SIG-M5 treated with dmso at 0.1 percent for 504 hours (cell line): ENCODE measurements around the gene NSMCE1.
A peak's percentile ranks its signal among the peaks of the same experiment; 100 is the strongest.

Experiments used
- DNase-seq: peaks from one replicate; lab custom pipeline; 2025; ENCODE audit not compliant: unreplicated experiment; lab: John Stamatoyannopoulos, UW

NSMCE1 gene

DNA sequence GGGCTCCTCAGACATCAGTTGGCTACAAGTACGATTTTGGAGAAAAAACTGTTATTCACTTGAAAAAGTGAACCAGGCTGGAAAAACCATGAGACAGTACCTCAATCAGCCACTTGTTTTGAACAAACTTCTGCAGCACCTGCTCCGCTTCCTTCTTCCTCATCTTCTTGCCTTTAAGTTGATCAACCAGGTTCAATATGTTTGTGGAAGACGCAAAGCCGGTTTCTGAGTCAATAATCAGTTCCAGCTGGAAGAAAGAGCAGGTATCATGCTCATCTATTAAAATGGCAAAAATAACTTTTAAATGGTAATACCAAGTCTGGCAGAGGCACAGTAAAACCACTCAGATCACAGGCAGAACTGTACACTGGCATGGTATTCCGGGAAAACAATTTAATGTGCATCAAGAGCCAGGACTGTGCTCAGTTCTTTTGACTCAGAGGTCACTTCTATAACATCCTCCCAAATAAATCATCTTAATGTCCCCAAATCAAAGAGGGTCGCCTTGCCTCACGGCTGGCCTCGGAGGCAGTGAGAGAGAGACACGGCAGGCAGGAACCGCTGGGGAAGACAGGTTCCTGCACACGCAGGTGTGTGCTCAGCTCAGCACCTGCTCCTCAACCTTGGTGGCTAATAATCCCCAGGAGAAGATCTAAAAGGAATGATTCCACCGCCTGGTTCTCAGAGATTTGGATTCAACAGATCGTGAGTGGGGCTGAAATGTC, 35.5 kb downstream of the NSMCE1 start:
- DNase-seq = no peak

DNA sequence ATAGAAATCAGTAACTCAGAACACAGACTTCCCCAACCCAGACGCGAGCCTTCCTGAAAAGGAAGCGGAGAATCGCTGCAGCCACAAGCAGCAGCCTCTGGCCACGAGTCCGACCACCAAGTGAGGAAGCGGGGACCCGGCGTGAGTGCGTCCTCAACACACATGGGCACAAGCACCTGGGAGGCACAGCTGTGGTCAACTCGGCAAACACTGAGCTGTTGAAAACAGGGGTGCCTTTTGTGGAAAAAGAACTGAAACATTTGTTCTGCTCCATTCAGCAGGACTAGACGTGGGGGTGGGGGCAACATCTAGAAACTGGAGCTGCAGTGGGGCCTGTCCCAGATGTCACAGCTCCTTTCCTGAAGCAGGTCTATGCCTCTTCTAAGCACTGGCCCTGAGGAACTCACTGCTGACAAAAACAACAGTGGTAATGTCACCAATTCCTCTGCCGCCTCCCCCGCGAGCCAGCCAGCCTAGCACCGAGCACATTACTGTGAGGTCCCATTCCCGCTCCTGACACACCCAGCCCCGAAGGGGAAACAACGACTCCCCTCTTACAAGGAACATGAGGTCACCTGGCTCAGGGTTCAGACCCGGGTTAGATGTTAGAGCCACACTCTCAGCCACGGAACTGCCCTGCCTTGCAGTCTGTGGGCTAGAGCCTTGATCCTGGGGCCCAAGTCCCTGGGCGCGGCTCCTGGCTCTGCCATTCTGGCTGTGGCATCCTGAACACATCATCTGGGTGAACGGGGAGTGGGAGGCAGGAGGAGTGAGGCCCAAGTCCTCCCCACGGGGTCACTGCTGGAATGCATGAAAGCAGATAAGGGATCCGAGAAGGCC, 36.3 kb downstream of the NSMCE1 start:
- no peak for DNase-seq

DNA sequence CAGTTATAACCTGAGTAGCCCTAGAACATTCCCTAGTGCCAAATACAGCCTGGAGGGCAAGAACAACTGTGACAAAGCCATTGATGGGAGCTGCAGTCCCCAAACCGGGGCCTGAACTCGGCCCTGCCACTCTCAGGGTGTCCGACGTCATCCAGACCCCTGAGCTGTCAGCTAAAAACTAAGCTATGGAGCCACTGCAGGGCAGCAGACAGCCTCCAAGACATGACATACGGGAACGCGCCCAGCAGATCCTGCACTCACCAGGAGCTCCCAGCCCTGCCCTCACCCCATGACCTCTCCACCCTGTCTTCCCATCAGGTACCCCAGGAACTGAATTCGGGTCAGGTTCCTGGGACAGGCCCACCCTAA, 36.9 kb downstream of the NSMCE1 start:
- DNase-seq = no peak

DNA sequence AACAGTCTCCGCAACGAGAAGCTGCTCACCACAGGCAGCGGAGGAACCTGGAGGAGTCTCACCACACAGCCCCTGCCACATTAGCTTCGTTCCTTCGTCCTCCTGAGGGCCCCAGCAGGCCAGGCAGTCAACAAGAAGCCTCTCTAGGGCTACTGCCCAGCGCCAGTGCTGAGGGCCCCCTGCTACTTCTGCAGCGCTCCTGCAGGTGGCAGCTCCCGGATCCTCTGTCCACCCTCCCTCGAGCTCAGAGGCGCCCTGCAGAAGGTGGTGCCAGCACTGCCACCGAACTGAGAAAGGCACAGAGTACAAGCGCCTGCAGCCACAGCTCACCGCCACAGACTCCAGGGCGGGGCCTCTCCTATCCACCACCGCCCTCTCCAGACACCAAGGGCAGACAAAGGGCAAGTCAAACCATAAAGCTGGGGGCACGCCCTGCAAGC, 38.0 kb downstream of the NSMCE1 start:
- DNase-seq = peak; percentile 9

DNA sequence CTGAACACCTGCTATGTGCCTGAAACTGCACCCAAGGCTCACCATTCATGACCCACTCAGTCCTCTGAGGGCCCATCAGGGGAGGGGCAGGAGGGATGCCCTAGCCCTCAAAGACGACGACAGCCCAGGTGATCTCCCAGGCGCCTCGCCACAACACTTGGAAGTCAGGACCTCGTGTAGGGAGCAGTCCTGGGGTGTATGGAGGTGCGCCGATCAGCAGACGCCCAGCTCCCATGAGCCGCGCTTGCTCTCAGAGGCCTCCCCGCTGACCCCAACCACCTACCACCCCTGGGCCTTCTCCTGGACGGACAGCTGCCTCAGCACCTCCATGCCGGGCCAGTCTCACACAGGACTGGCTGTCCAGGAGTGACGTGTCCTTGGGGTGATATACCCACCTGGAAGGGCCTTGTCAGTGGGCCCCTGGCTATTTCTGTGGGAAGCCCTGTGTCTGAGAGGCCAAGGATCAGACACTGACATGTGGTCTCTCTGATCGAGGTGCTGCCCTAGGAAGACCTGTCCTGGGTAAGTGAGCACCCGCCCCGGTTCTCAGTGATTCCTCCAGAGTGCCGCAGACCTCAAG, 38.6 kb downstream of the NSMCE1 start:
- no peak for DNase-seq

DNA sequence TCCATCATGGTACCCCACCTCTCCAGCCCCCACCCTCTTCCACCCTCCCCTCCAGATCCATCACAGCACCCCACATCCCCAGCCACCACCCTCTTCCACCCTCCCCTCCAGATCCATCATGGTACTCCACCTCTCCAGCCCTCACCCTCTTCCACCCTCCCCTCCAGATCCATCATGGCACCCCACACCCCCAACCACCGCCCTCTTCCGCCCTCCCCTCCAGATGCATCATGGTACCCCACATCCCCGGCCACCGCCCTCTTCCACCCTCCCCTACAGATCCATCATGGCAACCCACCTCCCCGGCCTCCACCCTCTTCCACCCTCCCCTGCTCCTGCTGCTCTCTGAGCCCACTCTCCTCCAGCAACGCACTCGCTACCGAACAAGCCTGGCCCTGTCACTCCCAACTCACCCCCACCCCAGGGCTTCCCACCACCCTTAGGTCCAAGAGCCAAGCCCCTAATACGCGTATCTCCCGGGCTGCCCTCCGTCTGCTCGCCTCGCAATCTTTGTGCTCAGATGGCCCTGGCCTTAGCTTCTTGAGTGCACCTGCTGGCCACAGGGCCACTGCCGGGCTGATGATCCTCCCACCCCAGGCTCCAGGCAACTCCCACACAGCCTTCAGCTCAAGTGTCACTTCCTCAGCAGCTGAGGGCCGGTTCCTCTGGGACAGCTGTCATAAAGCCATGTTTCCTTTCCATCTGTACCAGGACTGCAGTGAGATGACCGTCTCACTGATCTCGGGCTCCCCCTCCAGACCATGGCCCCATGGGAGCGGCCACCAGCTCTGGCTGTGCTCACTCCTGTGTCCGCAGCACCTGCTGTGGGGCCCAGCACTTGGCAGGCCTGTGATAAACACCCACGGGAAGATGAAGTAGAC, 39.7 kb downstream of the NSMCE1 start:
- DNase-seq = no peak

DNA sequence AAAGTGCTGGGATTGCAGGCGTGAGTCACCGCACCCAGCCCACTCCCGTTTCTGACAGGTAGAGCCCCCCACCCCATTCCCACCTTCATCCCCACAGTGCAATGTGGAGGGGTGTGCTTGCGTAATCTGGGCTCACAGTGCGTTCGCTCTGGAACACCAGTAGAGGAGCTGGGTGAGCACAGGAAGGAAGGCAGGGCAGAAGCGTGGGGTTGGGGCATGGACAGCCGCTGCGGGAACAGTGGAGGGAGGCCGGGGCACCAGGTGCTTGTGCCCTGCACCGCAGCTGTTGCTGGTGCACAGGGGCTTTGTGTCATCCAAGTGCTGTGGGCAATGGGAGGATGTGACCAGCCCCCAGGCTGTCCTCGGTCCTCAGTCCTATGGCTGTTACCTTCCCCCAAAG, 40.5 kb downstream of the NSMCE1 start:
- DNase-seq = no peak

DNA sequence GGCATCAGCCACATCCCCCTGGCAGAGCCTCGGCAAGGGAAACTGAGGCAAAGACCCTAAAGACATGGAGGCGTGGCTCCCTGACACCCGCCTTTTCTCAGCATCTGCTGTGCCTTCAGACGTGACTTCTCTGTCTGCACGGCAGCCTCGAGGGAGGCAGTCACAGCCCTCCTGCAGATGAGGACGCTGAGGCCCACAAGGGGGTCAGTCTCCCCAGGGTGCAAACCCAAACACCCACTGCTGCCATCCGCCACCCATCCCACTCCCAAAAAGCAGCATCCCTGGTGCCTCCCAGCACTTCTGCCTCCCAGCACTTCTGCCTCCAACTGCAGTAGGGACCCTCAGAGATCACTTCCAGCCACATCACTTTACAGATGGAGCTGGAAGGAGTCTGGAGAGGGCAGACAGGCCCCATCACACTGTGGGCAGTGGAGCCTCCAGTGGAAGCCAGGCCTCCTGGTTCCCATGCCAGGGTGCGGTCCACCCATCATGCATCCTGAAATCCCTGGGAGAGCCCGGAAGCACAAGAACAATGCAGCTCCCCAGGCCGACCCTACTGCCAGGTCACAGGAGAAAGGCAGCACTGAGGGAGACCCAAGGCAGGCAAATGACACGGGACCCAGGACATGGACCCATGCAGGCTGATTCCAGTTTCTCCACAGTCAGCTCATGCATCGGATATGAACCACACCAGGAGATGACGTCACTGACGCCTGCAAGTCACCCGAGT, 41.4 kb downstream of the NSMCE1 start:
- DNase-seq = no peak

DNA sequence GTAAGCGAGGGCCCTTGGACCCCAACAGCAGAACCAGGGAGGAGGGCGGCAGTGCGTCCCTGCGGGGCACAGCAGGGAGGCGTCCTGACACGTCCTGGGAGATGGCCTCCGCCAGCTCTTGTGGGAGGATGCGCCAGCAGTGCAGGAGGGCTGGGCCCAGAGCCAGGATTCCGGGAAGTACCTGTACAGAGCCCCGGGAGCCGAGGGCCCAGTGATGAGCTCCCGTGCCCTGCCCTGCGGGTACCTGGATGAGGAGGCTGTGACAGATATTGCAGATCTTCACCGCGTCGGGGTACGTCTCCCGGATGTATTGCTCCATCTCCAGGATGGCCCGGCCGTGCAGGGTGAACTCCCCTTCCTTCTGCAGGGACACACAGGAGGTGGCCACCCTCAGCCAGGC, 42.1 kb downstream of the NSMCE1 start:
- DNase-seq = no peak

DNA sequence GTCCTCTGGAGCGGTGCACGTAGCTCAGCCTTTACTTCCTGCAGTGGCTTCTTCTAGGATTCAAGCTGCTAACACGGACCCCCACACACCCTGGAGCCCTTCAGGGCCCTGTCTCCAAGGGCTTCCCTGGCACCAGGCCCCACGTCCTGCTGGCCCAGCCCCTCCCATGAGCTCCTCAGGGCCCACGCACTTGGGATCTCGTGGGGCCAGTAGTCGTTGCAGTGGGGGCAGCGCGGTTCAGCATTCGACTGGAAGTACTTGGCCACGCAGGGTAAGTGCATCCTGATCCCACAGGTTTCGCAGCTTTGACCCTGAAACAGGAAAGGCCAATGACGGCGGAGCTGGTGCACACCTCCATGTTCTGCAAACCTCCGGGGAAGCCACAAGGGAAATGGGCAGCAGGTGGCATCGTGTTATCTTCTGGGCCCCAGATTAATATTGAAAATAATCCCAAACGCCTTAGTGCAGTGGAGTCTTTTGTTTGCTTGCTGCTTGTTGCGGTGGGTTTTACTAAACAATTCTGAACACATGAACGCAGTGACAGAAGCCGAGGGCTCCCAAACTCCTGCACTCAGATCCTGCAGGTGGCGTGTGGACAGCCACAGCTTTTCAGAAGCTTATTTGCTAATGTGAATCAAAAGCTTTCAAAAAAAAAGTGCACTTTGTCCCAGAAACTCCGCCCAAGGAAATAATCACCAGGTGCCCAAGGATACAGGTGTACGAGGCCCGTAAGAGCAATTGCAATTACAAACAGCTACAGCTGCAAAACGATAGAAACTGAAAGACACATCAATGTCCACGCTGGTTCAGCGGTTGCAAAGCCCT, 42.8 kb downstream of the NSMCE1 start:
- no peak for DNase-seq

DNA sequence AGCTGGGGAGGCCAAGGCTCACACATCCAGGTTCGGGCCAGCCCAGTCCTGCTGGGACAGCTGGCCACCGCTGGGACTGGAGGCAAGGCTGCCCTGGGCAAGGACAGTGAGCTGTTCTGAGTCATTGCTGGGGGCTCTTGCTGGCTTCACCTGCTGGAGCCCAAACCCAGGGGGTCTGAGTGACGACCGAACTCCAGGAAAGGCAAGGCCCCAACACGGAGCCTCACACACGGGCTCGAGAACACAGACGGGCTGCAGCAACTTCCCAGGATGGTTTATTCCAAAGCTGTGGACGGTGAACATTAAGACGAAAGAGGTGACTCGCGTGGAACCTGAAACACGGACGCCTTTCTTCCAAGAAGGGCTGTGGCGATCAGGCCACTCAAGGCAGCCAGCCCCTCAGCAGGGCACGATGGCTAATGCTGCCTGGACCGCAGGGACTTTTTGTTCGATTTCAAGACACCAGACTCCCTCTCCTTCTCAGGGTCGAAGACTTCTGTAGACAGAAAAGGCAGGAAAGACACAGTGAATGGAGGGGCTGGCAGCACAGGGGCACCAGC, 43.8 kb downstream of the NSMCE1 start:
- DNase-seq = no peak

DNA sequence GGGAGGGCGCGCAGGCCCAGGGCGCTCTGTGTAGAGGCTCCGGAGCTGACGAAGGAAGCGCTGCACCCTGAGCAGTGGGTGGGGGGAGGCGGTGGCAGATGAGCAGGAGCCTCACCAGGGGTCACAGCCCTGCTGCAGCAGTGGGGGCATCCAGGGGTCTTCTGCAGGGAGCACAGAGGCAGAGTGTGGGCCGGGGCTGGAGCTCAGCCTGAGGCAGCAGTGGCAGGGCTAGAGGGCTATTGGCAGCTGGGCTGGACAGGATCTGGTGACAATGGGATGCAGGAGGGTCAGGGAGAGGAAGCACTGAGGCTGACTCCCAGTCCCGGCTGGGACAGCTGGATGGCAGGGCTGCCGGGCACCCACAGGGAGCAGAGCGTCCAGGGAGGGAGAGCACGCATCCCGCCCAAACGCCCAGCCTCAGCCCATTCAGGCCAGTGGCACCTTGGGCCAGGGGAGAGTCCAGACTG, 44.3 kb downstream of the NSMCE1 start:
- DNase-seq = no peak

DNA sequence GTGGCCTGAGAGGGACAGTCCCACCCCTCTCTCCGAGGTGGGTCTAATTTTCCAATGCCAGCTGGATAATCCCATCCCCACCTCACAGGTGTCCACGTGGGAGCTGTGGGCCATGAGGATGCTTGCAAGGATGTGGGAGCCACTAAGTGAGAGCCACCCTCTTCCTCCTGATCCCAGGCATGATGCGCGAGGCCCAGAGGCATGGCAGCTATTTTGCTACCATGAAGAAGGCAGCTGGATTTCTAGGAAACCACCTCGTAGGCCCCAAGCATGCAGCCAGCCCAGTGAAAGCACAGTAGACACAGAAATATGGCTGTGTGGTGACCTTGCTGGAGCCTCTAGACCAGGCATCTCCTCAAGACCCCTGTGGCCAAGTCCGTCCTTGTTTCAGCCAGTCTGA, 44.9 kb downstream of the NSMCE1 start:
- no peak for DNase-seq

DNA sequence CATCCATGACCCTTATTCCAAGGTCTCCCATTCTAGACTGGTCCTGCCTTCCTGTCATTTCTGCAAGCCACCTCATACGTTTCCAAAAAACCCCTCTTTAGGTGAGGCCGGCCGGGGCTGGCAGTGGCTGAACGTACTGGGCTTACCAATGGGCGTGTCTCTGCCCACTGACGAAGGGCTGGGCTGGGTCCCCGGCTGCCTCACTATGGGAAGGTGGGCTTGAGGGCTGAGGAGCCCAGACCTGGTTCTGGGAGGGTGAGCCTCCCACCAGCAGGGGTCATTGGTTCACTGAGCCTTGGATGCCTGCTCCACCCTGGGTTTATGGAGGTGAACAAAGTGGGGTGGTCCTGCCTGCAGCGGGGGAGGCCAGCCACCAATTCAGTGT, 45.4 kb downstream of the NSMCE1 start:
- DNase-seq = no peak

DNA sequence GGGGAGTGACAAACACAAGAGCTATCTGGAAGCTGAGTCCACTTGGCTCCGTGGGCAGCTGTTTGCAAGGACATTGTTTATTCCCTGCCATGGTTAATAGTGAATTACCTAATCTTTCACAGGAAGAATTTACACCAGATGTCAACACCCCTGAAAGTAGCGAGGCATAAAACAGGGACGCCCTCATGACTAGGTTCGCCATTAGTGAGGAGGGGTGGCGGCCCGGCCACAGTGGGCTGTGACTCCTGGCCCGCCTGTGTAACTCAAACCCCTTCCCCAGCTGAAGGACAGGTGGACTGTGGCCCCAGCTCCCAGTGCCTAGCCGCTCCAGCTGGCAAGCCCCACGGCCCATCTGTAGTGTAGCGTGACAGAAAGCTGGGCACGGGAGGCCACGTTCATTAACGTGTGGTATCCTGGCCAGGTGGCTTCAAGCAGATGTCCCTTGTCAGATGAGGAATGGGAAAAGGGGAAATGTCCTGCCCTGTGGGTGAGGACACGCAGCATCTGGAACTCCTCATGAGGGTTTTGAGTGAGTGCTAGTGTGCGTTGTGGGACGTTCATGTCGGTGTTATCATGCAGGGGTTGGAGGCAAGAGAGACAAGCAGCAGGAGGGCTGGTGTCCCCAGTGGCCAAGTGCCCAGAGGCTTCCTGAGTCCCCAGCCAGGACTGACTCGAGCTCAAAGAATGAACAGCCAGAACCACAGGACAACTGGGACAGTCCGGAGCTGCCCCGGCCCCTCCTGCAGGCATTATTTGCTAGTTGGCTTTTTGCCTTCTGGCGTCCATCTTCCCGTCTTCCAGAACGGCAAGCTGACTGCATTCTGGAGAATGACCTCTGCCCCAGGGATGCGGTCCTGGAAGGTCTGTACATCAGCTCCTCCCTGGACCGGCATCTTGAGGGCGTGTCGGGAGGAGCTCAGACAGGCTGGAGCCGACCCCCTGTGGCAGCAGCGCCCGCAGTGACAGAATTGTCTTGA, 46.0 kb downstream of the NSMCE1 start:
- no peak for DNase-seq

DNA sequence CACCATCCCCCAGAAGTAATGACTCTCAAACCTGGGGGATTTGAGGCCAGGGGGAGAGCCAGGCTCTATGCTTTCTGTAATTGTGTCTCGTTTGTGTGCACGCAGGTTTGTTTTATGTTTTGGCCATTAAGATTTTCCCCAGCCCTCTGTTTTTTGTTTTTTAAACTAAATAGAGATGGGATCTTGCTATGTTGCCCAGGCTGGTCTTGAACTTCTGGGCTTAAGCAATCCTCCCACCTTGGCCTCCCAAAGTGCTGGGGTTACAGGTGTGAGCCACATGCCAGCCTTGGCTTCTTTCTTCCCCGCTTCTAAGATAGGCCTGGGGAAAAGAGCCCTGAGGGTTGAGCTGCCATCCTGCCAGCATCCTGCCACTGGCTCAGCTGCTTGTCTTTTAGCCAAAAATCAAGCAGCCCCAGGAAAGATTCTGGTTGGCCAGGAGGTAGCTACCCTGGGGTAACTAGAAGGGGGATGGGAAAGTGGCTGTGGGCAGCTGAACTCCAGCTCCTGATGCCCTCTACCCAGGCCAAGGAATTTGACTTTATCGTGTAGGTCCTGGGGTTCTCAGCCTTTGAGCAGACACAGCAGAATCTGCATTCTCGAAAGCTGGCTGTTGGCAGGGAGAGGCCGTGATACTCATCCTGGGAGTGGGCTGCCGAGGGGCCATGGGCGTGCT, 46.9 kb downstream of the NSMCE1 start:
- no peak for DNase-seq

DNA sequence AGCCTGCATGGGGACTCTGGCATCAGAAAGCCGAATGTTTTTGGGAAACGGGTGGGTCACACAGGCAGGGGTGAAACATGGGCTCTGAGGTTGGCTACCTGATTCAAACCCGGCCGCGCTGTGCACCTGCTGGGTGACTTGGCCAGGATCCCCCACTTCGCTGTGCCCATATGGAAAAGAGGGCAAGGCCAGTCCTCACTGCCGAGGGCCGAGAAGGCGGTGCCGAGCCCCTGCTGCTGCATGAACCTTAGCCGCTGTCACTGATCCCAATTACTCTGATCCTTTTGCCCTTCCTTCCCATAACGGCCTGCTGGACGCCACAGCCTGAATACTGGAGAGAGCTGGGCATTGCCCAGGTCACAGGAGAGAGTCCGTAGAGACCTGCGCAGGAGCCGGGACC, 47.6 kb downstream of the NSMCE1 start:
- DNase-seq = no peak

DNA sequence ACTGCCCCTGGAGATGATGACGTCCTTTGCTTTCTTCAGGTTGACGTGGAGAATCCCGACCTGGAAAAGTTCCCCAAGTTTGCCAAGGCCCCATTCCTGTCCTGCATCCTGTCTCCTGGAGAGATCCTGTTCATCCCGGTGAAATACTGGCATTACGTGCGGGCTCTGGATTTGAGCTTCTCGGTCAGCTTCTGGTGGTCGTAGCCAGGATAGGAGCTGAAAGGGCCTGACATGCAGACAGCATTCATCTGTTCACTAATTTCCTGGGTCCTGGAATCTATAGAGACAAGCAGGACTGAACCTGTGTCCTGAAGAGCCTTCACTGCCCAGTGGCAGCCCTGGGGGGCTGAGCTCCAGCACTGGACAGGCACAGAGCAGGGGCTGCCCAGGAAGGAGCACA, 48.0 kb downstream of the NSMCE1 start:
- no peak for DNase-seq
